Esophagus squamous epithelium (tissue), 4 donors: Measurements from ENCODE around the gene ATP2C1.

Source experiments
- CTCF ChIP-seq, 6 experiments: fragments of 450-650 bp in 4 of 6; fragments of 200-600 bp in 2 of 6; sonication (generic) in 2 of 6; IDR thresholded peaks; one replicate each; pipeline ENCODE4 v1.5.1; 2016 to 2019; ENCODE audit warnings: antibody characterized with exemption in 6 of 6, mild to moderate bottlenecking in 4 of 6, moderate library complexity in 4 of 6
- POLR2A ChIP-seq, 4 donors: fragments of 450-650 bp; IDR thresholded peaks; one replicate each; pipeline ENCODE4 v1.6.1; 2017; ENCODE audit warnings: antibody characterized with exemption in 4 of 4, mild to moderate bottlenecking in 4 of 4, moderate library complexity in 3 of 4

- TF ChIP-seq CTCF (IDR thresholded peaks at IDR 0.05) (peak in 2 of 6 experiments; percentile 13 to 20), POLR2A (IDR thresholded peaks at IDR 0.05) (no peak)
Observed at GRCh38 chr3:131053043-131053859, 159.4 kb downstream of the ATP2C1 start.
